NCI-H446 treated with DMSO at 0.1 percent for 48 hours (cell line): ENCODE measurements around the gene CBFA2T2.
"Not testable (repeated sequence)": the region's sequence is repeated elsewhere in the genome, so short reads cannot be mapped to it uniquely, and the experiment has no call there.

Experiments
- DNase-seq: peaks from one replicate; lab custom pipeline; 2025; lab: John Stamatoyannopoulos, UW

The CBFA2T2 gene

GRCh38 chr20:33470866-33471265 is 19.0 kb upstream of the CBFA2T2 start:
- no peak for DNase-seq

- DNase-seq = no peak
Measured at GRCh38 chr20:33472868-33473435, 16.9 kb upstream of the CBFA2T2 start.

- DNase-seq = no peak
Measured at GRCh38 chr20:33474097-33474873, 15.6 kb upstream of the CBFA2T2 start.

- DNase-seq = no peak
Measured at GRCh38 chr20:33474963-33475362, 14.9 kb upstream of the CBFA2T2 start.

- no peak for DNase-seq
Measured at GRCh38 chr20:33475381-33476152, 14.3 kb upstream of the CBFA2T2 start.

GRCh38 chr20:33477386-33478234 is 12.3 kb upstream of the CBFA2T2 start:
- DNase-seq = no peak

GRCh38 chr20:33480048-33480447 is 9.8 kb upstream of the CBFA2T2 start:
- no peak for DNase-seq

- no peak for DNase-seq
Measured at GRCh38 chr20:33481431-33481941, 8.4 kb upstream of the CBFA2T2 start.

GRCh38 chr20:33482581-33482980 is 7.3 kb upstream of the CBFA2T2 start:
- DNase-seq = no peak

- not testable (repeated sequence) for DNase-seq
Measured at GRCh38 chr20:33483186-33483585, 6.7 kb upstream of the CBFA2T2 start.

- DNase-seq = no peak
Measured at GRCh38 chr20:33488201-33488600, 1.7 kb upstream of the CBFA2T2 start.

- not testable (repeated sequence) for DNase-seq
Measured at GRCh38 chr20:33488661-33489494, 1.0 kb upstream of the CBFA2T2 start.

GRCh38 chr20:33489495-33490022 is 337 bp upstream of the CBFA2T2 start:
- peak; percentile 92 for DNase-seq

- DNase-seq = no peak
Measured at GRCh38 chr20:33490934-33491656, 1.2 kb downstream of the CBFA2T2 start.

- no peak for DNase-seq
Measured at GRCh38 chr20:33493076-33493766, 3.3 kb downstream of the CBFA2T2 start.

GRCh38 chr20:33496776-33497175 is 6.9 kb downstream of the CBFA2T2 start:
- DNase-seq = not testable (repeated sequence)

- DNase-seq = no peak
Measured at GRCh38 chr20:33499355-33499754, 9.5 kb downstream of the CBFA2T2 start.

GRCh38 chr20:33501000-33501399 is 11.1 kb downstream of the CBFA2T2 start:
- no peak for DNase-seq

- no peak for DNase-seq
Measured at GRCh38 chr20:33503564-33503963, 13.7 kb downstream of the CBFA2T2 start.
